Measurements from ENCODE around the gene IRAK2. TPM values are rescaled to one million over a fixed set of nuclear protein-coding genes. Genes with fewer than 3 reads are reported as not detected.
"Not testable (repeated sequence)": the region's sequence is repeated elsewhere in the genome, so short reads cannot be mapped to it uniquely, and the experiment has no call there.

Gene IRAK2
- total and polyA plus RNA-seq, 10 donors, result 1.4 to 11.8 (median 7.9) TPM

DNA sequence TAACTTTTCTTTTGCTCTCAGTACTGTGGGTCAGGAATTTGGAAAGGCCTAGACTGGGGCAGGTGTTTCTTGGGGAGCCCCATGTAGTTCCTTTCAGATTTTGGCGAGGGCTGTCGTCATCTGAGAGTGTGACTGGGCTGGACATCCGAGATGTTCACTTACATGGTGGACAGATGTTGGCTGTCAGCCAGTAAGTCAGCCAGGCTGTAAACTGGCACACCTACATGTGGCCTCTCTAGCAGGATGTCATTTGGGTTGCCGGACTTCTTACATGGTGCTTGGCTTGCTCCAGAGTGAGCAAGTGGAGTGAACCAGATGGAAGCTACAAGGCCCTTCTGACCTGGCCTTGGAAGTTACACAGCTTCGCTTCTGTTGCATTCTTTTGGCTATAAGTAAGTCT is 104.2 kb downstream of the IRAK2 start:
- H3K36me3 ChIP-seq, result peaks cover 0 to 99% (median 52%) of the 10 kb centered on the region in 6 donors
- WGBS, 5 donors, result 90 to 100% (median 95%) methylated on average over 5 of the region's 5 CpGs
- intact Hi-C loops (cut with DNase I; ENCODE audit: low total_unique reads), result no loop called here
- TF ChIP-seq, protein P1, sequence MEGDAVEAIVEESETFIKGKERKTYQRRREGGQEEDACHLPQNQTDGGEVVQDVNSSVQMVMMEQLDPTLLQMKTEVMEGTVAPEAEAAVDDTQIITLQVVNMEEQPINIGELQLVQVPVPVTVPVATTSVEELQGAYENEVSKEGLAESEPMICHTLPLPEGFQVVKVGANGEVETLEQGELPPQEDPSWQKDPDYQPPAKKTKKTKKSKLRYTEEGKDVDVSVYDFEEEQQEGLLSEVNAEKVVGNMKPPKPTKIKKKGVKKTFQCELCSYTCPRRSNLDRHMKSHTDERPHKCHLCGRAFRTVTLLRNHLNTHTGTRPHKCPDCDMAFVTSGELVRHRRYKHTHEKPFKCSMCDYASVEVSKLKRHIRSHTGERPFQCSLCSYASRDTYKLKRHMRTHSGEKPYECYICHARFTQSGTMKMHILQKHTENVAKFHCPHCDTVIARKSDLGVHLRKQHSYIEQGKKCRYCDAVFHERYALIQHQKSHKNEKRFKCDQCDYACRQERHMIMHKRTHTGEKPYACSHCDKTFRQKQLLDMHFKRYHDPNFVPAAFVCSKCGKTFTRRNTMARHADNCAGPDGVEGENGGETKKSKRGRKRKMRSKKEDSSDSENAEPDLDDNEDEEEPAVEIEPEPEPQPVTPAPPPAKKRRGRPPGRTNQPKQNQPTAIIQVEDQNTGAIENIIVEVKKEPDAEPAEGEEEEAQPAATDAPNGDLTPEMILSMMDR (IDR thresholded peaks at IDR 0.05 in 8 of 11, conservative IDR thresholded peaks at IDR 0.05 in 3 of 11), result no peak
- TF ChIP-seq POLR2AphosphoS5 (IDR thresholded peaks at IDR 0.05), result no peak
- no peak for TF ChIP-seq POLR2A (IDR thresholded peaks at IDR 0.05)
- peak; percentile 39 for DNase-seq
- no peak overlapping the region for H3K4me3 ChIP-seq
- no peak overlapping the region for H3K27ac ChIP-seq
- no peaks in the 10 kb centered on the region for H3K9me3 ChIP-seq
- H3K27me3 ChIP-seq (replicated peaks in 1 of 7), result no peaks in the 10 kb centered on the region
- peaks cover 17 to 93% (median 46%) of the 10 kb centered on the region in 6 donors for H3K4me1 ChIP-seq

DNA sequence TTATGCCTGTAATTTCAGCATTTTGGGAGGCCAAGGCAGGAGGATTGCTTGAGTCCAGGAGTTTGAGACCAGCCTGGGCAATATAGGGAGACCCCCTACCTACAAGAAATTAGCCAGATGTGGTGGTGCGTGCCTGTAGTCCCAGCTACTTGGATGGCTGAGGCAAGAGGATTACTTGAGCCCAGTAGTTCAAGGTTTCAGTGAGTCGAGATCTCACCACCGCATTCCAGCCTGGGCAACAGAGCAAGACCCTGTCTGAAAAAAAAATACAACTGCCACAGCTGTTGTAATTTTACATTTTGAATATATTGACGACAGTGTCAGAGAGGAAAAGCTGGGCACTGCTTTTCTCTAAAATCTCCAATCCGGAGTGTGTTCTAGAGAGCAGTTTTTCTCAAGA is 104.7 kb downstream of the IRAK2 start:
- Histone ChIP-seq H3K36me3 (peaks cover 0 to 99% (median 52%) of the 10 kb centered on the region in 6 donors), H3K27ac (no peak overlapping the region), H3K27me3 (replicated peaks in 1 of 7) (no peaks in the 10 kb centered on the region), H3K9me3 (no peaks in the 10 kb centered on the region), H3K4me1 (peaks cover 18 to 93% (median 46%) of the 10 kb centered on the region in 6 donors), H3K4me3 (no peak overlapping the region)
- WGBS, 5 donors, result 94 to 99% (median 96%) methylated on average over 5 of the region's 5 CpGs
- intact Hi-C loops (cut with DNase I; ENCODE audit: low total_unique reads), result no loop called here
- TF ChIP-seq POLR2A (IDR thresholded peaks at IDR 0.05) (no peak), POLR2AphosphoS5 (IDR thresholded peaks at IDR 0.05) (no peak)
- TF ChIP-seq, protein P1 (IDR thresholded peaks at IDR 0.05 in 8 of 11, conservative IDR thresholded peaks at IDR 0.05 in 3 of 11), result no peak
- DNase-seq, result no peak

DNA sequence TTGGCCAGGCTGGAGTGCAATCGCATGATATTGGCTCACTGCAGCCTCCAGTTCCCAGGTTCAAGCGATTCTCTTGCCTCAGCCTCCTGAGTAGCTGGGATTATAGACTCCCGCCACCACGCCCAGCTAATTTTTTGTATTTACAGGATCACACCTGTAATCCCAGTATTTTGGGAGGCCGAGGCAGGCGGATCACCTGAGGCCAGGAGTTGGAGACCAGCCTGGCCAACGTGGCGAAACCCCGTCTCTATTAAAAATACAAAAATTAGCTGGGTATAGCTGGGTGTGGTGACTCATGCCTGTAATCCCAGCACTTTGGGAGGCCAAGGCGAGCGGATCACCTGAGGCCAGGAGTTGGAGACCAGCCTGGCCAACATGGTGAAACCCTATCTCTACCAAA is 107.8 kb downstream of the IRAK2 start:
- 88 to 98% (median 96%) methylated on average over 11 of the region's 11 CpGs for WGBS, 5 donors

DNA sequence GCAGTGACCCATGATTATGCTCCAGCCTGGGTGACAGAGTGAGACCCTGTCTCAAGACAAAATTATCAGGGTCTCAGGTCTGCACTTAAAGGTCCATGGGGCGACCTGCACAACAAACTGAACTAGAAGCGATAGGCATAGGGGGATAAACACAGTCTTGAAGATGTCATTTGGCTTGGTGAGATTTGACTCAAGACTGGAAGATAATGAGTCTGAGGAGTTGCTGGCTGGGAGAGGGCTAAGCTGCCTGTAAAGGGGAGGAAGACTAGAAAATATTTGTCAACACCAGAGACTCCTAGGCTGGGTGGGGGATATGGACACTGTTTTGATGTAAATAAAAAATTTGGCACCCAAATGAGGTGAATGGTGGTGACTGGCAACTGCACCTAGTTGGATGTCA is 108.3 kb downstream of the IRAK2 start:
- intact Hi-C loops (cut with DNase I; ENCODE audit: low total_unique reads), result no loop called here
- H3K36me3 ChIP-seq, result peaks cover 0 to 99% (median 61%) of the 10 kb centered on the region in 6 donors
- WGBS, 5 donors, result 90 to 96% (median 94%) methylated on average over 2 of the region's 2 CpGs

More for the DNA sequence above, 107.8 kb downstream of the IRAK2 start:
- DNase-seq, result peak; percentile 6
- peaks cover 0 to 99% (median 61%) of the 10 kb centered on the region in 6 donors for H3K36me3 ChIP-seq
- H3K4me3 ChIP-seq; H3K27me3 ChIP-seq (replicated peaks in 1 of 7); intact Hi-C loops (cut with DNase I; ENCODE audit: low total_unique reads); H3K9me3 ChIP-seq; H3K27ac ChIP-seq: not testable (repeated sequence)
- H3K4me1 ChIP-seq, result peaks cover 20 to 73% (median 31%) of the 10 kb centered on the region in 6 donors

More for the DNA sequence above, 108.3 kb downstream of the IRAK2 start:
- DNase-seq, result peak; percentile 20
- Histone ChIP-seq H3K4me1 (peaks cover 20 to 68% (median 28%) of the 10 kb centered on the region in 6 donors), H3K4me3 (no peak overlapping the region), H3K27me3 (replicated peaks in 1 of 7) (no peaks in the 10 kb centered on the region), H3K27ac (peak overlapping the region in 3 of 8 donors; percentile 34 to 50 (median 43)), H3K9me3 (no peaks in the 10 kb centered on the region)
- TF ChIP-seq POLR2AphosphoS5 (IDR thresholded peaks at IDR 0.05) (no peak), POLR2A (IDR thresholded peaks at IDR 0.05) (no peak)
- TF ChIP-seq, protein P1 (IDR thresholded peaks at IDR 0.05 in 8 of 11, conservative IDR thresholded peaks at IDR 0.05 in 3 of 11), result no peak
